Lower lobe of right lung (tissue), 2 donors: ENCODE results near the gene SORT1. TPM values are rescaled to one million over a fixed set of nuclear protein-coding genes. Genes with fewer than 3 reads are reported as not detected.
"Not testable (repeated sequence)": the region's sequence is repeated elsewhere in the genome, so short reads cannot be mapped to it uniquely, and the experiment has no call there.

Experiments used
- ATAC-seq, 2 donors: fragments of 200-7000 bp; cut with Tn5 transposase; one replicate each; pipeline ENCODE4 v1.9.1; 2020 to 2022; ENCODE audit warnings: mild to moderate bottlenecking in 2 of 2, moderate library complexity in 2 of 2
- DNase-seq: peaks from one replicate; pipeline ENCODE4 v3.0.0-alpha.2; 2020
- H3K27ac ChIP-seq: fragments of 200-600 bp; one replicate; pipeline ENCODE4 v1.8.0; 2022
- H3K27me3 ChIP-seq: fragments of 200-600 bp; one replicate; pipeline ENCODE4 v1.8.0; 2022; ENCODE audit warnings: low read depth
- H3K36me3 ChIP-seq: fragments of 200-600 bp; one replicate; pipeline ENCODE4 v1.8.0; 2022; ENCODE audit warnings: mild to moderate bottlenecking
- H3K4me1 ChIP-seq: fragments of 200-600 bp; one replicate; pipeline ENCODE4 v1.8.0; 2022
- H3K4me3 ChIP-seq: fragments of 200-600 bp; one replicate; pipeline ENCODE4 v1.8.0; 2022; ENCODE audit warnings: mild to moderate bottlenecking
- H3K9me3 ChIP-seq: fragments of 200-600 bp; one replicate; pipeline ENCODE4 v1.8.0; 2022
- intact Hi-C: fragments of 100-400 bp; cut with DNase I; formaldehyde crosslinking; loops from one replicate; pipeline ENCODE4 v1.11.0; 2022
- long read RNA-seq: library from polyadenylated mRNA; unstranded; transcript quantifications from one replicate; pipeline ENCODE4 v2.0.0, GENCODE V29; 2021
- total RNA-seq: library from RNA; stranded (reverse); fragmentation: NEBNext Ultra II Directional; extraction: Animal tissue kit (Norgen Biotek cat#: 25700); gene quantifications from one replicate; pipeline ENCODE4 v1.2.1, GENCODE V29; 2021
- TF ChIP-seq, protein P1 (sequence below): fragments of 200-600 bp; IDR thresholded peaks from one replicate; pipeline ENCODE4 v1.8.0; 2022; ENCODE audit warnings: antibody characterized with exemption, mild to moderate bottlenecking
- donor health status: DM: no; HTN: yes; CAD: no; lungs with severe emphysema.

Gene SORT1
- 178 TPM for total RNA-seq
- long read RNA-seq, full-length matches to known transcripts = 117 of 287 reads
- long read RNA-seq, partial matches to known transcripts = 22 of 287 reads
- long read RNA-seq, other reads (novel, unspliced or antisense) = 148 of 287 reads

DNA sequence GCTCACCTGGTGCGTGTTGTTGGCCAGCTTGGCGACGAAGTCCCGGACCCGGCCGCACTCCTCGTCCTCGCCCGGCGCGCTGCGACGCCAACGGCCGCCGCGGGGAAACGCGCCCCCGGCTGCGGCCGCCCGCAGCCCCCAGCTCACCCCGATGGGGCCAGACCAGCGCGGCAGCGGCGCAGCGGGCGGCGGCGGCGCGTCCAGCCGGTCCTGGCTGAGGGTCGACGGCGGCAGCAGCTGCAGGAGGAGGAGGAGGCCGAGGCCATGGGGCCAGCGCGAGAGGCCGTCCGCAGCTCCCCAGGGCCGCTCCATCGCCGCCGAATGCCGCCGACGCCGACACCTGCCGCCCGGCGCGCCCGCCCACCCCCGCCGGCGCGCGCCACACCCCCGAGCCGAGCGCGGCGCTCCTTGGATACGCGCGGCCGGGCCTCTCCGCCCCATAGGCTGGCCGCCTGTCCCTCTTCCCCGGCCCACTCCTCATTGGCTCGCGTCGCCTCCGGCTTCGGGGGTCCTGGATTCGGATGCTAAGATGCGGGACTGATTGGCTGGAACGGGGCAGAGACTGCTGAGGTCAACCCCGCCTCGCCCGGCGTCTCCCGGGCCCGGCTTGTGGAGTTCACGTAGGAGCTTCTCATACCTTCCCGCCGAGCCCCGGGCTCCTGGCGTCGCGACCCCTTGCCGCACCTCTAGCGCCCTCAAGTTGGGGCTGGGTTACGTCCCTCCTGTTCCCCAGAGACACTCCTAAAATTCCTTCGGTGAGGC lies at the start of gene SORT1:
Gene SORT1 (minus strand): TSS at position 338 of the 762 bp plus-strand sequence. CDS start 26 bp downstream, at position 312.
- ATAC-seq = peak; percentile 95 to 96
- peaks cover 49% of the 10 kb centered on the region for H3K4me1 ChIP-seq
- DNase-seq = peak; percentile 90

GRCh38 chr1:109445949-109446695 lies 48.4 kb upstream of the SORT1 start:
- intact Hi-C loops, H3K9me3 ChIP-seq, DNase-seq, ATAC-seq, H3K36me3 ChIP-seq, H3K4me1 ChIP-seq, H3K27ac ChIP-seq, H3K4me3 ChIP-seq: not testable (repeated sequence)
- H3K27me3 ChIP-seq = peaks cover 14% of the 10 kb centered on the region

More for the DNA sequence above, at the start of gene SORT1:
- TF ChIP-seq, protein P1, sequence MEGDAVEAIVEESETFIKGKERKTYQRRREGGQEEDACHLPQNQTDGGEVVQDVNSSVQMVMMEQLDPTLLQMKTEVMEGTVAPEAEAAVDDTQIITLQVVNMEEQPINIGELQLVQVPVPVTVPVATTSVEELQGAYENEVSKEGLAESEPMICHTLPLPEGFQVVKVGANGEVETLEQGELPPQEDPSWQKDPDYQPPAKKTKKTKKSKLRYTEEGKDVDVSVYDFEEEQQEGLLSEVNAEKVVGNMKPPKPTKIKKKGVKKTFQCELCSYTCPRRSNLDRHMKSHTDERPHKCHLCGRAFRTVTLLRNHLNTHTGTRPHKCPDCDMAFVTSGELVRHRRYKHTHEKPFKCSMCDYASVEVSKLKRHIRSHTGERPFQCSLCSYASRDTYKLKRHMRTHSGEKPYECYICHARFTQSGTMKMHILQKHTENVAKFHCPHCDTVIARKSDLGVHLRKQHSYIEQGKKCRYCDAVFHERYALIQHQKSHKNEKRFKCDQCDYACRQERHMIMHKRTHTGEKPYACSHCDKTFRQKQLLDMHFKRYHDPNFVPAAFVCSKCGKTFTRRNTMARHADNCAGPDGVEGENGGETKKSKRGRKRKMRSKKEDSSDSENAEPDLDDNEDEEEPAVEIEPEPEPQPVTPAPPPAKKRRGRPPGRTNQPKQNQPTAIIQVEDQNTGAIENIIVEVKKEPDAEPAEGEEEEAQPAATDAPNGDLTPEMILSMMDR = no peak
- Histone ChIP-seq H3K9me3 (no peaks in the 10 kb centered on the region), H3K27me3 (no peaks in the 10 kb centered on the region), H3K36me3 (peaks cover 31% of the 10 kb centered on the region), H3K4me3 (peak within 1 kb of the TSS; percentile 62), H3K27ac (peak within 1 kb of the TSS; percentile 59)
- intact Hi-C loops = no loop called here

DNA sequence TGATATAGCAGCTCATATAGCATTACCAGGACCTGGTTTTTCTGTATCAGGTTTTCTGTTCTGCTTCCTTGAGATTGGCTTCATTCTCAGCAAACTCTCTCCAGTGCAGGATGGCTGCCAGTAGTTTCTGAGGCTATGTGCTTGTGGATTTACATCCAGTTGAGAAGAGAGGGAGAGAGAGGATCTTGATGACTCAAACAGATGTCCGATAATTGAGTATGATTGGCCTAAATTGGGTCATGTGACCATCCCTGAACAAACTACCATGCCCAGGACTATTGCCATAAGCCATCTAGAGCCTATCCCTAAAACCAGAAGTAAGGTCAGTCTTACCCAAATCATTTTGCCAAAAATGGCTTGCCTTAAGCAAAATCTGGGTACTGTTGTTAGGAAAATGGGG lies 46.6 kb upstream of the SORT1 start:
- TF ChIP-seq, protein P1 = no peak
- Histone ChIP-seq H3K27me3 (peaks cover 14% of the 10 kb centered on the region), H3K4me1 (no peaks in the 10 kb centered on the region), H3K36me3 (no peaks in the 10 kb centered on the region), H3K27ac (no peak overlapping the region), H3K9me3 (no peaks in the 10 kb centered on the region), H3K4me3 (no peak overlapping the region)
- no peak for DNase-seq
- intact Hi-C loops = no loop called here
- no peak for ATAC-seq

DNA sequence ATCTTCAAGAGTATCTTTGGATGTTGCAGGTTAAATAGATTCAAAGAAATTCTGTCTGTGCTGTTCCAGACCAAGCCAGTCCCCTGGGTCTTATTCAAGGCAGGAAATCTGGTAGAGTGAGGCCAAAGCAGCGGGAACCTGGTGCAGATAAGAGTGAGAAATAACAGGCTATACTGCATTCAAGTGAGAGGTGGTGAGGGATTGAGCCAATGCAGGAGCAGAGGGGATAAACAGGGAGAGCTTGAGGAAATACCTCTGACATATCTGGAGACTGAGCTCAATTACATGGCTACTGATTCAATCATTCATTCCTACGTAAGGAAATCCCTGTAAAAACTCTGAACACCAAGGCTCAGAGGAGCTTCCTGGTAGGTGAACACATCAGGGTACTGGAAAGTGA lies 45.8 kb upstream of the SORT1 start:
- no peaks in the 10 kb centered on the region for H3K36me3 ChIP-seq
- ATAC-seq = no peak
- H3K4me3 ChIP-seq = no peak overlapping the region
- no peak for DNase-seq
- H3K9me3 ChIP-seq = no peaks in the 10 kb centered on the region
- H3K27ac ChIP-seq = no peak overlapping the region
- H3K4me1 ChIP-seq = no peaks in the 10 kb centered on the region
- peaks cover 14% of the 10 kb centered on the region for H3K27me3 ChIP-seq
- TF ChIP-seq, protein P1 = no peak
- intact Hi-C loops = no loop called here

DNA sequence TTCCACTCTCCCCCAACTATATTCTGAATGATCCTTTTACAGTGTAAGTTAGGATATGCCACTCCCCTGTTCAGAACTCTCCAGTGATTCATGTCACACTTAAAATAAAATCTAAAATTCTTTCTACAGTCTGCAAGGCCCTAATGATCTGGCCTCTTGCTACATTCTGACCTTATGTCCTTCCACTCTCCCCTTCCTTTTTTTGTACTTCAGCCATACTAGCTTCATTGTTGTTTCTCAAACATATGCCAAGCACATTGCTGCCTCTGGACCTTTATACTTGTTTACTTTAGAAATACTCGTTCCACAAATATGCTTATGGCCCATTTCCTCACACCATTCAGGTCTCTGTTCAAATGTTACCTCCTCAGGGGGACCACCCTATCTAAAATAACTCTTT lies 43.4 kb upstream of the SORT1 start:
- TF ChIP-seq, protein P1 = no peak
- Histone ChIP-seq H3K4me1 (no peaks in the 10 kb centered on the region), H3K27ac (no peak overlapping the region), H3K9me3 (no peaks in the 10 kb centered on the region), H3K36me3 (no peaks in the 10 kb centered on the region), H3K4me3 (no peak overlapping the region), H3K27me3 (peaks cover 10% of the 10 kb centered on the region)
- no peak for ATAC-seq
- intact Hi-C loops = no loop called here
- DNase-seq = no peak
